Vagina (tissue), 2 donors: ENCODE measurements around the gene RARS1.

Experiments
- CTCF ChIP-seq, 3 experiments: fragments of 450-650 bp in 2 of 3; fragments of 200-600 bp in 1 of 3; sonication (generic) in 1 of 3; IDR thresholded peaks; one replicate each; pipeline ENCODE4 v1.5.1; 2017 to 2019; ENCODE audit warnings: antibody characterized with exemption in 3 of 3, mild to moderate bottlenecking in 2 of 3, moderate library complexity in 2 of 3
- POLR2AphosphoS5 ChIP-seq, 2 donors: sonication (generic); formaldehyde crosslinking; IDR thresholded peaks; one replicate each; pipeline ENCODE4 v1.9.0; 2017; ENCODE audit warnings: antibody characterized with exemption in 2 of 2, mild to moderate bottlenecking in 2 of 2, low read depth in 1 of 2; ENCODE audit not compliant: insufficient read depth in 1 of 2

GRCh38 chr5:168467755-168468330, 18.4 kb upstream of the RARS1 start:
- TF ChIP-seq POLR2AphosphoS5 (IDR thresholded peaks at IDR 0.05; ENCODE audit: insufficient read depth in 1 of 2, low read depth in 1 of 2) (no peak), CTCF (IDR thresholded peaks at IDR 0.05) (no peak)
